Motor neuron (in vitro differentiated cells): Measurements from ENCODE around the gene CYP4F11. TPM values are rescaled to one million over a fixed set of nuclear protein-coding genes. Genes with fewer than 3 reads are reported as not detected.

ENCODE experiments used
- total RNA-seq, 8 experiments: library from RNA; unstranded; fragments of 300-600 nt; gene quantifications; 2 replicates each; pipeline versions ENCODE4 v1.2.3 to v1.2.4, GENCODE V29; 2022

Gene CYP4F11
- total RNA-seq, 8 experiments from 2014 or later: 0.17 to 0.71 (median 0.35) TPM; not detected in 4

Other genes with a start within 250 kb of the CYP4F11 start
- gene OR10H2, start 206.5 kb downstream of the CYP4F11 start, total RNA-seq: under 1 TPM in 1 of 8 experiments, not detected in 7; 0.52 TPM
- under 1 TPM in 4 of 8 experiments, not detected in 4; 0.23 to 0.49 (median 0.36) TPM for gene OR10H3, start 196.5 kb downstream of the CYP4F11 start, total RNA-seq
- under 1 TPM in 5 of 8 experiments, not detected in 3; 0.08 to 0.90 (median 0.32) TPM for gene OR10H5, start 146.9 kb downstream of the CYP4F11 start, total RNA-seq
- under 1 TPM in 5 of 8 experiments, not detected in 3; 0.09 to 0.33 (median 0.15) TPM for gene OR10H1, start 118.9 kb downstream of the CYP4F11 start, total RNA-seq
- 1 to 10 TPM in 1 of 8 experiments, under 1 TPM in 1, not detected in 6; 0.36 to 1.2 TPM for gene CYP4F2, start 36.5 kb downstream of the CYP4F11 start, total RNA-seq
- gene OR10H4, start 14.5 kb upstream of the CYP4F11 start, total RNA-seq: under 1 TPM in 2 of 8 experiments, not detected in 6; 0.38 to 0.46 TPM
- 100 to 1,000 TPM in 5 of 8 experiments, 10 to 100 TPM in 3; 73.0 to 457 (median 228) TPM for gene TPM4, start 142.0 kb upstream of the CYP4F11 start, total RNA-seq
- 10 to 100 TPM; 14.2 to 54.5 (median 42.3) TPM for gene RAB8A, start 177.4 kb upstream of the CYP4F11 start, total RNA-seq
- gene HSH2D, start 209.2 kb upstream of the CYP4F11 start, total RNA-seq: 1 to 10 TPM in 1 of 8 experiments, under 1 TPM in 4, not detected in 3; 0.14 to 1.1 (median 0.36) TPM
- under 1 TPM in 1 of 8 experiments, not detected in 7; 0.61 TPM for gene CIB3, start 239.0 kb upstream of the CYP4F11 start, total RNA-seq